ENCODE results near the gene MLF2. TPM values are rescaled to one million over a fixed set of nuclear protein-coding genes. Genes with fewer than 3 reads are reported as not detected.

Gene MLF2, protein sequence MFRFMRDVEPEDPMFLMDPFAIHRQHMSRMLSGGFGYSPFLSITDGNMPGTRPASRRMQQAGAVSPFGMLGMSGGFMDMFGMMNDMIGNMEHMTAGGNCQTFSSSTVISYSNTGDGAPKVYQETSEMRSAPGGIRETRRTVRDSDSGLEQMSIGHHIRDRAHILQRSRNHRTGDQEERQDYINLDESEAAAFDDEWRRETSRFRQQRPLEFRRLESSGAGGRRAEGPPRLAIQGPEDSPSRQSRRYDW
- total RNA-seq (100 to 1,000 TPM; 142 to 148 TPM), polyA plus RNA-seq (ENCODE audit: insufficient read length in 6 of 6) (100 to 1,000 TPM; 151 to 182 (median 167) TPM)
- long read RNA-seq, donor 1, transcript MLF2-201 (9 exons, 1,969 nt), result major isoform, 91 of 153 reads
- long read RNA-seq, donor 1, partial matches to known transcripts, result 39 of 153 reads
- long read RNA-seq, donor 1, other reads (novel, unspliced or antisense), result 23 of 153 reads
- long read RNA-seq, donor 2, transcript MLF2-201 (9 exons, 1,969 nt), result major isoform, 66 of 422 reads
- long read RNA-seq, donor 2, partial matches to known transcripts, result 312 of 422 reads
- long read RNA-seq, donor 2, other reads (novel, unspliced or antisense), result 44 of 422 reads
- long read RNA-seq, donor 3, transcript MLF2-201 (9 exons, 1,969 nt), result major isoform, 69 of 99 reads
- long read RNA-seq, donor 3, partial matches to known transcripts, result 17 of 99 reads
- long read RNA-seq, donor 3, other reads (novel, unspliced or antisense), result 13 of 99 reads
- long read RNA-seq, donor 4, transcript MLF2-201 (9 exons, 1,969 nt), result major isoform, 69 of 82 reads
- long read RNA-seq, donor 4, partial matches to known transcripts, result 9 of 82 reads
- long read RNA-seq, donor 4, other reads (novel, unspliced or antisense), result 4 of 82 reads
- long read RNA-seq, donor 5, transcript MLF2-201 (9 exons, 1,969 nt), result major isoform, 54 of 259 reads
- long read RNA-seq, donor 5, partial matches to known transcripts, result 198 of 259 reads
- long read RNA-seq, donor 5, other reads (novel, unspliced or antisense), result 6 of 259 reads
- long read RNA-seq, donor 6, transcript MLF2-201 (9 exons, 1,969 nt), result major isoform, 82 of 1,107 reads
- long read RNA-seq, donor 6, partial matches to known transcripts, result 970 of 1,107 reads
- long read RNA-seq, donor 6, other reads (novel, unspliced or antisense), result 54 of 1,107 reads
- long read RNA-seq, donor 7, transcript MLF2-201 (9 exons, 1,969 nt), result major isoform, 56 of 1,349 reads
- long read RNA-seq, donor 7, partial matches to known transcripts, result 1,237 of 1,349 reads
- long read RNA-seq, donor 7, other reads (novel, unspliced or antisense), result 54 of 1,349 reads
- long read RNA-seq, donor 8, transcript MLF2-201 (9 exons, 1,969 nt), result major isoform, 87 of 144 reads
- long read RNA-seq, donor 8, partial matches to known transcripts, result 16 of 144 reads
- long read RNA-seq, donor 8, other reads (novel, unspliced or antisense), result 40 of 144 reads
- long read RNA-seq, donor 9, partial matches to known transcripts, result 59 of 59 reads
- long read RNA-seq, donor 9, other reads (novel, unspliced or antisense), result 0 of 59 reads
- long read RNA-seq, donor 10, transcript MLF2-201 (9 exons, 1,969 nt), result major isoform, 118 of 135 reads
- long read RNA-seq, donor 10, partial matches to known transcripts, result 7 of 135 reads
- long read RNA-seq, donor 10, other reads (novel, unspliced or antisense), result 10 of 135 reads
- long read RNA-seq, donor 11, transcript MLF2-201 (9 exons, 1,969 nt), result major isoform, 130 of 1,845 reads
- long read RNA-seq, donor 11, partial matches to known transcripts, result 1,597 of 1,845 reads
- long read RNA-seq, donor 11, other reads (novel, unspliced or antisense), result 116 of 1,845 reads
- long read RNA-seq, donor 12, transcript MLF2-201 (9 exons, 1,969 nt), result major isoform, 58 of 93 reads
- long read RNA-seq, donor 12, partial matches to known transcripts, result 16 of 93 reads
- long read RNA-seq, donor 12, other reads (novel, unspliced or antisense), result 16 of 93 reads

DNA sequence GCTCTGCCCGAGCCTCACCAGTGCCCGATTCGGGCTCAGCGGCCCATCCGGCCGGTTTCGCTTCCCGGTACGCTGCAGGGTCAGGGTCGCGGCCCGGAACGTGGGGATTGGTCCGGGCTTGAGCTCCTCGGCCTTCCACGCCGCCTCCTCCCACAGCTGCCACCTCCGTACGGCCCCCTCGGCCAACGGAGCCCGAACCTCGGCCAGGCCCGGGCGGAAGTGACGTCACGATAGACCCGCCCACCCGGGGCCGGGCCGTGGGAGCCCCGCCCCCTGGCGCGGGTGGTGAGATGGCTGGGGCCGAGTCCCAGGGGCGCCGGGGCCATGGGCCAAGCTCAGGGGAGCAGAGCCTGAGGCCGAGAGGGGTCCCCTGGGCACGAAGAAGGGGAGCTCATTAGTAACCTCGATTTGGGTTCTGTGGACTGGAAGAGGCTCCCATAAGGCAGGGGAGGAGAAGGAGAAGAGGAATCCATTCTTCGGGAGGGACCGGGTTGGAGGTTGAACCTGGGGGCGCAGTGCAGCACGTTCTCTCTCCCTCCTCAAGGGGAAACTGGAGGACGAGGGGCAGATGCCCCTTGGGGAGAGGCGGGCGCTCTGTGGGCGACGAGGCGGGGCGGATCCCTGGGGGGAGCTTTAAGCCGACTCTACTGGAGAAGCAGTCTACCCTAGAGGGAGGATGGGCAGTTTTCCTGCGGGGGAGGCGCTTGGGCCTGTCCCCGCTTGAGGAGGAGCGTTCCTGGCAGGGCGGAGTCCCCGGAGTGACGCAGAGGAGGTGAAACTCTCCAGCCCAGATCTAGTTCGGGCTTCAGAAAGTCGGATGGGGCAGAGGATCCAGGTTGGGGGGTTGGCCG, at the start of gene MLF2:
MLF2 (minus strand) TSS at position 221 of the 851 bp plus-strand sequence. CDS start 807 bp downstream, outside the sequence.
- peak within 1 kb of the TSS; percentile 98 to 99 for H3K27ac ChIP-seq
- DNase-seq, result peak; percentile 99 to 100 (median 99)
- H3K4me1 ChIP-seq, result peaks cover 10 to 36% of the 10 kb centered on the region in 2 donors
- H3K4me3 ChIP-seq, result peak within 1 kb of the TSS; percentile 94 to 98
- no peaks in the 10 kb centered on the region for H3K9me3 ChIP-seq
- intact Hi-C loops (cut with DNase I), result no loop called here
- H3K27me3 ChIP-seq, result no peaks in the 10 kb centered on the region
- peak; percentile 95 for ATAC-seq
- TF ChIP-seq, protein P1, sequence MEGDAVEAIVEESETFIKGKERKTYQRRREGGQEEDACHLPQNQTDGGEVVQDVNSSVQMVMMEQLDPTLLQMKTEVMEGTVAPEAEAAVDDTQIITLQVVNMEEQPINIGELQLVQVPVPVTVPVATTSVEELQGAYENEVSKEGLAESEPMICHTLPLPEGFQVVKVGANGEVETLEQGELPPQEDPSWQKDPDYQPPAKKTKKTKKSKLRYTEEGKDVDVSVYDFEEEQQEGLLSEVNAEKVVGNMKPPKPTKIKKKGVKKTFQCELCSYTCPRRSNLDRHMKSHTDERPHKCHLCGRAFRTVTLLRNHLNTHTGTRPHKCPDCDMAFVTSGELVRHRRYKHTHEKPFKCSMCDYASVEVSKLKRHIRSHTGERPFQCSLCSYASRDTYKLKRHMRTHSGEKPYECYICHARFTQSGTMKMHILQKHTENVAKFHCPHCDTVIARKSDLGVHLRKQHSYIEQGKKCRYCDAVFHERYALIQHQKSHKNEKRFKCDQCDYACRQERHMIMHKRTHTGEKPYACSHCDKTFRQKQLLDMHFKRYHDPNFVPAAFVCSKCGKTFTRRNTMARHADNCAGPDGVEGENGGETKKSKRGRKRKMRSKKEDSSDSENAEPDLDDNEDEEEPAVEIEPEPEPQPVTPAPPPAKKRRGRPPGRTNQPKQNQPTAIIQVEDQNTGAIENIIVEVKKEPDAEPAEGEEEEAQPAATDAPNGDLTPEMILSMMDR (IDR thresholded peaks at IDR 0.05), result peak; percentile 96 to 98
- H3K36me3 ChIP-seq, result peaks cover 9 to 38% of the 10 kb centered on the region in 2 donors

GRCh38 chr12:6799147-6799546, 46.2 kb upstream of the MLF2 start:
- TF ChIP-seq, protein P1 (IDR thresholded peaks at IDR 0.05), result no peak
- Histone ChIP-seq H3K4me1 (no peaks in the 10 kb centered on the region), H3K36me3 (peaks cover 0 to 11% of the 10 kb centered on the region in 2 donors), H3K27ac (no peak overlapping the region), H3K4me3 (no peak overlapping the region), H3K27me3 (no peaks in the 10 kb centered on the region), H3K9me3 (no peaks in the 10 kb centered on the region)
- ATAC-seq, result no peak
- intact Hi-C loops (cut with DNase I), result no loop called here
- DNase-seq, result no peak

DNA sequence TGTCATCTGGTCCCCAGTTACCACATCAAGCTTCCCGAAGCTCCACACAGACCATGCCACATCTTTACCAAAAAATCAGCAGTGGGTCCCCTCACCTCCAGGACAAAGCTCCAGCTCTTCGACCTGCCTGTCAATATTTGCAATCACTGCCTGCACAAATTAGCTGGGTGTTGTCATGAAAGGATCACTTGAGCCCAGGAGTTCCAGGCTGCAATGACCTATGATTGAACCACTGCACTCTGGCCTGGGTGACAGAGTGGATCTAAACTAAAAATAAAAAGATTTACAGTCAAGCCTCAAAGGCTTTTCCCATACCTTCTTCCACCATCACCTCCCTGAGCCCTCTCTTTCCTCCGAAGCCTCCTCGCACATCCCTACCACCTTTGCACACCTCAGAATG, 43.6 kb upstream of the MLF2 start:
- ATAC-seq (no peak), DNase-seq (no peak)
- Histone ChIP-seq H3K27me3 (no peaks in the 10 kb centered on the region), H3K36me3 (no peaks in the 10 kb centered on the region), H3K4me3 (no peak overlapping the region), H3K4me1 (peaks cover 0 to 20% of the 10 kb centered on the region in 2 donors), H3K9me3 (no peaks in the 10 kb centered on the region), H3K27ac (no peak overlapping the region)
- intact Hi-C loops (cut with DNase I), result no loop called here
- TF ChIP-seq, protein P1 (IDR thresholded peaks at IDR 0.05), result no peak
